NCI-H69 (cell line): Measurements from ENCODE around the gene ZRANB3.

Experiments
- DNase-seq: peaks from one replicate; lab custom pipeline; 2025; lab: John Stamatoyannopoulos, UW

Gene ZRANB3

GRCh38 chr2:135320465-135321355 is 210.3 kb downstream of the ZRANB3 start:
- no peak for DNase-seq

DNA sequence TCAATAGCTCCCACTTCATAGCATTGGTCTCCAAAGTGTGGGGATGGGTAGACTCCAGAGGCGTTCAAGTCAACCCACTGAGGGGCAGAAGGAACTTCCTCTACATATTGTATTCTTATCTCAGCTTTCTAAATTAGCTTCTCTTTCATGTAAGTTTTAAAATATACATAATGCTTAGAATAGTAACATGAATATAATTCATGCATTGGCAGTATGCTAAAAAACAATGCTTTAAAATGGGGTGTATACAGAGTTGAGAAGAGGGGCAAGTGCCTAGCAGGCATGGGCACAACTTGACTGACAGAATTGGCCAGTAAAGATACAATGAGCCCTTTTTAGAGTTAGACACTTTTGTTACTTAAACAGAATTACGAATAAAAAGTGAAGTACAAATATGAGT is 212.2 kb downstream of the ZRANB3 start:
- no peak for DNase-seq

DNA sequence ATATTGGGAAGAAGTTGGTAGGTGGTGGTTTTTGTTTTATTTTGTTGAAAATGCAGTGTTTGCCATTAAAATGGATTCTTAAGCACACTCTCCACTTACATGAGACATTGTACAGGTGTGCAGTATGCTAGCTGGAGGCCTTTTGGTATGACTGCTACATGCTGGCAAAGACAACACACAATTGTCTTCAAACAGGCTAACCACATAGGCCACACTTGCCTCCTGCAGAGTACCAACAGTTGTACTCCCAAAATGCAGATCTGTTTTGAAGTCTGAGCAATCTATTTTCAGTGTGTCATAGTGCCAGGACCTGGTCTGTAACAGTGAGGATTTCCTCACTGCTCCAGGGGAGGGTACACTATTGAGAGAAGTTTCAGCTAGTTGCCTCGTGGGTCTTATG is 213.6 kb downstream of the ZRANB3 start:
- peak; percentile 59 for DNase-seq

DNA sequence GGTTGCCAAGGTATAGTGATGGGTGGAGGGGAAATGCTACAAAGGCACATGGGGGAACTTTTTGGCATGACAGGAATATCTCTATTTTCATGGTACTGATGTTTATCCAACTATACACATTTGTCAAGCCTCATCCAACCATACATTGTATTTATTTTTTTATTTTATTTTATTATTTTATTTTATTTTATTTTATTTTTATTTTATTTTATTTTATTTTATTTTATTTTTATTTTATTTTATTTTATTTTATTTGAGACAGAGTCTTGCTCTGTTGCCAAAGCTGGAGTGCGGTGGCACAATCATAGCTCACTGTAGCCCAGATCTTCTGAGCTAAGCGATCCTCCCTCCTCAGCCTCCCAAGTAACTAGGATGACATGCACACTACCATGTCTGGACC is 219.1 kb downstream of the ZRANB3 start:
- no peak for DNase-seq

- no peak for DNase-seq
Observed at GRCh38 chr2:135311268-135311667, 219.8 kb downstream of the ZRANB3 start.

GRCh38 chr2:135304694-135305093 is 226.3 kb downstream of the ZRANB3 start:
- no peak for DNase-seq

- DNase-seq: no peak
Observed at GRCh38 chr2:135299658-135300244, 231.3 kb downstream of the ZRANB3 start.

- DNase-seq: peak; percentile 41
Observed at GRCh38 chr2:135299165-135299564, 231.9 kb downstream of the ZRANB3 start.

DNA sequence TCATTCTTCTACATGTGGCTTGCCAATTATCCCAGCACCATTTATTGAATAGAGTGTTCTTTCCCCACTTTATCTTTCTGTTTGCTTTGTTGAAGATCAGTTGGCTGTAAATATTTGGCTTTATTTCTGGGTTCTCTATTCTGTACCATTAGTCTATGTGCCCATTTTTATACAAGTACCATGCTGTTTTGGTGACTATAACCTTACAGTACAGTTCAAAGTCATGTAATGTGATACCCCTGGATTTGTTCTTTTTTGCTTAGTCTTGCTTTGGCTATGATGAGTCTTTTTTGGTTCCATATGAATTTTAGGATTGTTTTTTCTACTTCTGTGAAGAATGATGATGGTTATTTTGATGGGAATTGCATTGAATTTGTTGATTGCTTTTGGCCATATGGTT is 243.9 kb downstream of the ZRANB3 start:
- peak; percentile 5 for DNase-seq

DNA sequence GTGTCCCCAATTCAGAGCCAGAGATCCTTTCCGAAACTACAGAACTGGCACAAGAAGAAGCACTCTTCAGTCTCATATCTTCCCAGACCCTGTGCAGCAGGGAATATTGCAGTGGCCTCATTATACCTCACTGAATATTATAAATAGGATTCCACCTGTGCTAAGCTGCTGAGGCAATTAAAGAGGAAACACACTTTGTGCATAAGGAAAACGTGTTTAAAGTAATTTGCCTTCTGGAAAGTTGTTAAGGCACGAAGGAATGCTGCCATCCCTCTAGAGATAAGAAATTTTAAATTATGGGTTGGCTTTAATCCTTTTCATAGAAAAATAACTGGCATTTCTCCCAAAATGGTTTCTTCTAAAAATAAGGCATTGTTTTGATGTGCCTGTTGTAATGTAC is 245.6 kb downstream of the ZRANB3 start:
- no peak for DNase-seq

DNA sequence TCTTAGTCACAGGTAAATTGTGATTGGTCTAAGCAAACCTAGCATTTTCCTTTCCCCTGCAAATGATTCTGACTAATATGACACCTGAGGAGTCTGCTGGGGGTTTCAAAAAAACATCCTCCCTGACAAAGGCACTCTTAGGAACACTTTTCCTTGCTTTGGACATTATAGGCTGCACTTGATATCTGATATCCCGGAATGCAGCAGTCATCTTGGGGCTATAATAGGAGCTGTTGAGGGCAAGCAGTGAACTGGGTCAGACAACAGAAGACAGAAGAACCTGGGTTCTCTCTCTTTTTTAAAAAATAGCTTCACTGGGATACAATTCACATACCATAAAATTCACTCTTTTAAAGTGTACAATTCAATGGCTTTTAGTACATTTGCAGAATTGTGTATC is 249.6 kb downstream of the ZRANB3 start:
- peak; percentile 5 for DNase-seq

DNA sequence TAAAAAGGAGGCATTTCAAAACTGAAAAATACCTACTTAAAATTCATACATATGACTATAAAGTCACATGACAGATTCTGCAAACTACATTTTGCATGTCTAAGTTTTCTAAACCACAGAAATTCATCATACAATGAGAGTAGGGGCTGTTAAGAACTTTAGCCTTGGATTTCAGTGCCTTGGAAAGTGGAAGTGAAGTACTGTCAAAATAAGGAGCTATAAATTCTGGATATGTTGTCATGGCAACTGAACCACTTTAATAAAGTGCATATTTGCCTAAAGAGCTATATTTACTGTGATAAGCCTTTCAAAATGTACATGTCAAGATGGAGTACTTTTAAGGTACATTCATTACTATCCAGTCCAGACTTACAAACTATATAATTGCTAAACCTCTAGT is 251.8 kb downstream of the ZRANB3 start:
- no peak for DNase-seq

DNA sequence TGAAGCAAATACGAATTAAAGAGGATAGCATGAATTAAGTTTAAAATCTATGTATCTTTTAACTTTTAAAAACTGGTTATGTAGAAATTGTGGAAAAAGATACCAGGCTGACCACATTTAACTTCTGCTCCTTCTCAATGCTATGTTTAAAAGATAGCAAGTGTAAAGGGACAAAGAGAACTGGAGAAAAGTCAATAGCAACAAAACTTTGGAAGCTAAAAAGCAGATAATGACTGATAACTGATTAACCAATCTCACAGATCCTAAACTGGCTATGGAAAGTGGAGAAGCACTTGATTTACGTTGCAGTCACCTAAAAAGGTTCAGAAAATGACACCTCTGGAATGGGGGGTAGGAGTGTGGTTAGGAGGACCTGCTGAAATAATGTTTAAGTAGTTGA is 254.5 kb downstream of the ZRANB3 start:
- no peak for DNase-seq

DNA sequence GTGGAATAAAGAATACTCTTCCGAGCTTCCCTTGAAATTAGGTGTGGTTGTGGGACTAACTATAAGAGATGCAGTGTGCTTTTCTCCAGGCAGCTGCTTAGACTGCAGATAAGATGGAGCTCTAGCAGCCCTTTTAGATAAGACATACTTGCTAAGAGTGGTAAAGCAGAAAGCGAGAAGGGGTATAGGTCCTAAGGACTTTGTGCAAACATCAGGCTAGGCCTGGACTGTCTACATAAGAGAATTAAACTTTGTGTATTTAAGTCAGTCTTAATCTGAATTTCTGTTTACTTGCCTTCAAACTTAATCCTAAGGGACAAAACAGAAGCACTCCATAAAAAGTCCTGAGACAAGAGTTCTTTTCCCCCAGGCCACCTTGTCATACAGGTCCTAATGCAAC is 260.0 kb downstream of the ZRANB3 start:
- no peak for DNase-seq

DNA sequence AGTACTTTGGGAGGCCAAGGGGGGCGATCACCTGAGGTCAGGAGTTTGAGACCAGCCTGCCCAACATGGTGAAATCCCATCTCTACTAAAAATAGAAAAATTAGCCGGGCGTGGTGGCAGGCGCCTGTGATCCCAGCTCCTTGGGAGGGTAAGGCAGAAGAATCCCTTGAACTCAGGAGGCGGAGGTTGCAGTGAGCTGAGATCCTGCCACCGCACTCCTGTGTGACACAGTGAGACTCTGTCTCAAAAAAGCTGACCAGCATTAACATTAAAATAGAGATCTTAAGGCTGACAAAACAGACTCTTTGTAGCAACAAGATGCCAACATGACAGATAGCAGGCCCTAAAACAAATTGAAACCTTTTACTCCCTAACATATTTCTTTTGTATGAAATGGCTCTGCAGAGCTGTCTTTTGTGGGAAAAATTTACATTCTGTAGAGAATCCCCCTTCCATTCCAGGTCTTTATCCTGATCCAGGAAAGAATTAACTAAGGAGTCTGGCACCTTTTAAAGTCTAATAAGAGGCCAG is 265.0 kb downstream of the ZRANB3 start:
- no peak for DNase-seq

GRCh38 chr2:135259123-135259522 is 271.9 kb downstream of the ZRANB3 start:
- no peak for DNase-seq

GRCh38 chr2:135258193-135258592 is 272.8 kb downstream of the ZRANB3 start:
- peak; percentile 42 for DNase-seq

DNA sequence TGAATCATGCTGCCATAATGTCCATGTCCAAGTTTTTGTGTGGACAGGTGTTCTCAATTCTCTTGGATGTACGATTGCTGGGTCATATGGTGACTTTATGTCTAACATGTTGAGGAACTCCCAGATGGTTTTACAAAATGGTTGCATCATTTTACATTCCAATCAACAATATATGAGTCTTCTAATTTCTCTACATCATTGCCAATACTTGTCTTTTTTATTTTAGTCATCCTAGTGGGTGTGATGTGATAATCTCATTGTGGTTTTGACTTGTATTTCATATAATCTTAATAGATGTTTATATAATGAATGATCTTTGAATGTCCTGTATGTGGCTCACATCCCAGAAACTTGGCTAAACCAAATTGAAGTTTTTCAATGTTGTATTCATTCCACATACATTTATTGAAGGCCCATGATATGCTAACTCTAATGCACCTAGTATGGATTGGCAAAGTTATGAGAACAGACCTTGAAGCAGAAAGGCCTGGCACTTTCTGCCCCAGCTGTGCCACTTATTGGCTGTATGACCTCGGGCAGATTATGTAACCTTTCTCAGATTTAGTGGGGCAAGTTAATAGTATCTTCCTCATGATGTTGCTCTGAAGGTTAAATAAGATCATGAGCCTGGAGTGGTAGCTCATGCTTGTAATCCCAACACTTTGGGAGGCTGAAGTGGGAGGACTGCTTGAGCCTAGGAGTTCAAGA is 273.5 kb downstream of the ZRANB3 start:
- DNase-seq: no peak

GRCh38 chr2:135256531-135257260 is 274.3 kb downstream of the ZRANB3 start:
- DNase-seq: no peak

DNA sequence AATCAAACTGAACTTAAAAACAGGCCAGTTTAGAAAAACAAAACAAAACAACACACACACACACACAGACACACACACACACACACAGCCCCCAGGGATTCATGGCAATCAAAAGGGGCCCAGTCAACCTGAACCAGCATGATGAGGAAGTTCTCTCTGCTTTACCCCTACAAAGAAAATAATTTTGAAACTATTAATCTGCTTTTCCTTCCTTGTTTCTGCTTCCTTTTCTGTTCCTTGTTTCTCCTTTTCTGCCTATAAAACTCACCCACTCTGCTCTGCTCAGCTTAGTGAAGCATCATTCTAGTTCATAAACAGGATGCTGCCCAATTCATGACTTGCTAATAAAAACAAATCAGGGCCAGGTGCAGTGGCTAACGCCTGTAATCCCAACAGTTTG is 275.8 kb downstream of the ZRANB3 start:
- DNase-seq: no peak

GRCh38 chr2:135252805-135253458 is 278.1 kb downstream of the ZRANB3 start:
- DNase-seq: no peak

DNA sequence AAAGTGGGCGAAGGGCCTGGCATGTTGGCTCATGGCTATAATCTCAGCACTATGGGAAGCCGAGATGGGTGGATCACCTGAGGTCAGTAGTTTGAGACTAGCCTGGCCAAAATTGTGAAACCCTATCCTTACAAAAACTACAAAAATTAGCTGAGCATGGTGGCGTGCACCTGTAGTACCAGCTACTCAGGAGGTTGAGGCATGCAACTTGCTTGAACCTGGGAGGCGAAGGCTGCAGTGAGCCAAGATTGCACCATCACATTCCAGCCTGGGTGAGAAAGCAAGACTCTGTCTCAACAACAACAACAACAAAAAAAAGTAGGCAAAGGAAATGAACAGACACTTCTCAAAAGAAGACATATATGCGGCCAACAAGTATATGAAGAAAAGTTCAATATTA is 282.4 kb downstream of the ZRANB3 start:
- no peak for DNase-seq
